Endothelial cell of umbilical vein (primary cell): ENCODE results near the gene CRIM1.

Source experiments
- EZH2 ChIP-seq: IDR thresholded peaks from 2 replicates; pipeline ENCODE4 v1.6.1; 2012; ENCODE audit warnings: borderline replicate concordance, low read depth, mild to moderate bottlenecking, moderate library complexity, low read length, inconsistent platforms; ENCODE audit not compliant: severe bottlenecking
- FOS ChIP-seq: IDR thresholded peaks from 2 replicates; pipeline ENCODE4 v1.6.1; 2011; ENCODE audit warnings: mild to moderate bottlenecking, low read length, moderate library complexity, borderline replicate concordance; ENCODE audit not compliant: insufficient read depth
- MYC ChIP-seq: IDR thresholded peaks from one replicate; pipeline ENCODE4 v1.6.1; 2011; ENCODE audit warnings: mild to moderate bottlenecking, low read depth, low read length
- POLR2A ChIP-seq: IDR thresholded peaks from 2 replicates; pipeline ENCODE4 v1.6.1; 2012; ENCODE audit warnings: low read depth, mild to moderate bottlenecking, control low read depth, low read length
- TF ChIP-seq, protein P1 (sequence below), 2 donors: IDR thresholded peaks; 1 replicate in 1 of 2; 2 replicates in 1 of 2; pipeline ENCODE4 v1.5.1; 2011; ENCODE audit warnings: low read length in 2 of 2, mild to moderate bottlenecking in 2 of 2, moderate library complexity in 2 of 2, control low read depth in 1 of 2, inconsistent platforms in 1 of 2, low read depth in 1 of 2; ENCODE audit not compliant: insufficient read depth in 1 of 2; ENCODE audit errors: extremely low read depth in 1 of 2

GRCh38 chr2:36594849-36595248, 239.3 kb downstream of the CRIM1 start:
- TF ChIP-seq EZH2 (no peak), FOS (no peak), POLR2A (no peak), MYC (no peak)
- TF ChIP-seq, protein P1, sequence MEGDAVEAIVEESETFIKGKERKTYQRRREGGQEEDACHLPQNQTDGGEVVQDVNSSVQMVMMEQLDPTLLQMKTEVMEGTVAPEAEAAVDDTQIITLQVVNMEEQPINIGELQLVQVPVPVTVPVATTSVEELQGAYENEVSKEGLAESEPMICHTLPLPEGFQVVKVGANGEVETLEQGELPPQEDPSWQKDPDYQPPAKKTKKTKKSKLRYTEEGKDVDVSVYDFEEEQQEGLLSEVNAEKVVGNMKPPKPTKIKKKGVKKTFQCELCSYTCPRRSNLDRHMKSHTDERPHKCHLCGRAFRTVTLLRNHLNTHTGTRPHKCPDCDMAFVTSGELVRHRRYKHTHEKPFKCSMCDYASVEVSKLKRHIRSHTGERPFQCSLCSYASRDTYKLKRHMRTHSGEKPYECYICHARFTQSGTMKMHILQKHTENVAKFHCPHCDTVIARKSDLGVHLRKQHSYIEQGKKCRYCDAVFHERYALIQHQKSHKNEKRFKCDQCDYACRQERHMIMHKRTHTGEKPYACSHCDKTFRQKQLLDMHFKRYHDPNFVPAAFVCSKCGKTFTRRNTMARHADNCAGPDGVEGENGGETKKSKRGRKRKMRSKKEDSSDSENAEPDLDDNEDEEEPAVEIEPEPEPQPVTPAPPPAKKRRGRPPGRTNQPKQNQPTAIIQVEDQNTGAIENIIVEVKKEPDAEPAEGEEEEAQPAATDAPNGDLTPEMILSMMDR (IDR thresholded peaks at IDR 0.05; ENCODE audit: extremely low read depth in 1 of 2, insufficient read depth in 1 of 2, low read depth in 1 of 2, low read length in 2 of 2), result no peak
